ENCODE data around the gene RASA2. TPM values are rescaled to one million over a fixed set of nuclear protein-coding genes. Genes with fewer than 3 reads are reported as not detected.
"Not testable (repeated sequence)": the region's sequence is repeated elsewhere in the genome, so short reads cannot be mapped to it uniquely, and the experiment has no call there.

The RASA2 gene
- total and polyA plus RNA-seq, 8 donors = 2.6 to 32.1 (median 10.9) TPM

DNA sequence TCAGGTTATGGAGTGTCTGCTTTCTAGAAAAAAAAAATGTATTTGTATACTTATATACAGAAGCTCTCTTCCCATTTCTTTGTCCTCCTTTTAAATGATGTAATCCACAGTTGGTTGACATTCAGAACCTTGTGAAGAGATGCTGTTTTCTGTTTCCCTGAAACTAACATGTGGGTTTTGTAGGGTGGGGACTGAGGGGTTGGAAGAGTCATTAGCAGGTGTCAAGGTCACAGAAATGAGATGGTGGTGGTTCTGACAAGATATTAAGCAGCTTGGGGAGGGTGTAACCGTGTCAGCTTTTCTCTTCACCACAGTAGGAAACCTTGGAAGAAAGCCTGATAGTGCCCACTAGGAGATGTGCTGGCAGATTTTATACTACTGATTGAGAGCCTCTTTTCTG is 2.4 kb downstream of the RASA2 start:
- no peak for DNase-seq
- H3K36me3 ChIP-seq = no peaks in the 10 kb centered on the region
- peaks cover 13 to 81% (median 38%) of the 10 kb centered on the region in 4 donors for H3K4me1 ChIP-seq
- H3K27me3 ChIP-seq = no peaks in the 10 kb centered on the region
- 71 to 85% (median 77%) methylated on average over 1 of the region's 1 CpG for WGBS, 5 donors
- H3K4me3 ChIP-seq = no peak overlapping the region
- no peak for TF ChIP-seq POLR2AphosphoS5 (IDR thresholded peaks at IDR 0.05)
- H3K27ac ChIP-seq = no peak overlapping the region
- intact Hi-C loops (cut with DNase I; ENCODE audit: low total_unique reads) = no loop called here
- no peaks in the 10 kb centered on the region for H3K9me3 ChIP-seq

DNA sequence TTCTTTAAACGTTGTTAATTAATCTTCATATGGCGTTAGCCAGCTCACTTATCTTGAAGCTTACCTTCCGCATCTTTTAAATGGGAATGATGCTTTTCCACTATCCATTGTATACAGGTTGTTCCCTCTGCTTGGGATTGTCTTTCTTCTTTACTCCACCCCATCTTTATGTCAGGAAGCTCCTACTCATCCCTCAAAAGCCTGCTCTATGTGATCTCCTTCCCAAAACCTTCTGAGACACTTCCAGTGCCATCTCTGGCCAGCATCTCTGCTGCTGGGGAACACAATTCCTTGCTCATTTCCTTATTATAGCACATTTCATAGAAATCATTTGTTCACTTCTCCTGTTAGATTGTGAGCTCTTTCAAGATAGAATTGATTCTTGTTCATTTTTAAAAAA is 4.3 kb downstream of the RASA2 start:
- intact Hi-C loops (cut with DNase I; ENCODE audit: low total_unique reads) = no loop called here
- Histone ChIP-seq H3K27me3 (no peaks in the 10 kb centered on the region), H3K9me3 (no peaks in the 10 kb centered on the region), H3K27ac (no peak overlapping the region), H3K36me3 (no peaks in the 10 kb centered on the region), H3K4me3 (no peak overlapping the region), H3K4me1 (peaks cover 4 to 74% (median 37%) of the 10 kb centered on the region in 4 donors)
- TF ChIP-seq EP300 (IDR thresholded peaks at IDR 0.05) (no peak), POLR2AphosphoS5 (IDR thresholded peaks at IDR 0.05) (no peak)
- DNase-seq = no peak
- 74 to 89% (median 77%) methylated on average over 3 of the region's 3 CpGs for WGBS, 5 donors

- Histone ChIP-seq H3K36me3 (no peaks in the 10 kb centered on the region), H3K4me3 (no peak overlapping the region), H3K27me3 (no peaks in the 10 kb centered on the region), H3K9me3 (no peaks in the 10 kb centered on the region), H3K4me1 (peaks cover 0 to 69% (median 32%) of the 10 kb centered on the region in 4 donors), H3K27ac (no peak overlapping the region)
- WGBS, 5 donors = 44 to 68% (median 49%) methylated on average over 1 of the region's 1 CpG
- intact Hi-C loops (cut with DNase I; ENCODE audit: low total_unique reads) = no loop called here
- no peak for TF ChIP-seq POLR2AphosphoS5 (IDR thresholded peaks at IDR 0.05)
- TF ChIP-seq, protein P1, sequence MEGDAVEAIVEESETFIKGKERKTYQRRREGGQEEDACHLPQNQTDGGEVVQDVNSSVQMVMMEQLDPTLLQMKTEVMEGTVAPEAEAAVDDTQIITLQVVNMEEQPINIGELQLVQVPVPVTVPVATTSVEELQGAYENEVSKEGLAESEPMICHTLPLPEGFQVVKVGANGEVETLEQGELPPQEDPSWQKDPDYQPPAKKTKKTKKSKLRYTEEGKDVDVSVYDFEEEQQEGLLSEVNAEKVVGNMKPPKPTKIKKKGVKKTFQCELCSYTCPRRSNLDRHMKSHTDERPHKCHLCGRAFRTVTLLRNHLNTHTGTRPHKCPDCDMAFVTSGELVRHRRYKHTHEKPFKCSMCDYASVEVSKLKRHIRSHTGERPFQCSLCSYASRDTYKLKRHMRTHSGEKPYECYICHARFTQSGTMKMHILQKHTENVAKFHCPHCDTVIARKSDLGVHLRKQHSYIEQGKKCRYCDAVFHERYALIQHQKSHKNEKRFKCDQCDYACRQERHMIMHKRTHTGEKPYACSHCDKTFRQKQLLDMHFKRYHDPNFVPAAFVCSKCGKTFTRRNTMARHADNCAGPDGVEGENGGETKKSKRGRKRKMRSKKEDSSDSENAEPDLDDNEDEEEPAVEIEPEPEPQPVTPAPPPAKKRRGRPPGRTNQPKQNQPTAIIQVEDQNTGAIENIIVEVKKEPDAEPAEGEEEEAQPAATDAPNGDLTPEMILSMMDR (IDR thresholded peaks at IDR 0.05) = no peak
- no peak for TF ChIP-seq POLR2A (IDR thresholded peaks at IDR 0.05)
- TF ChIP-seq EP300 (IDR thresholded peaks at IDR 0.05) = no peak
- DNase-seq = no peak
Observed at GRCh38 chr3:141491929-141492328, 5.1 kb downstream of the RASA2 start.

DNA sequence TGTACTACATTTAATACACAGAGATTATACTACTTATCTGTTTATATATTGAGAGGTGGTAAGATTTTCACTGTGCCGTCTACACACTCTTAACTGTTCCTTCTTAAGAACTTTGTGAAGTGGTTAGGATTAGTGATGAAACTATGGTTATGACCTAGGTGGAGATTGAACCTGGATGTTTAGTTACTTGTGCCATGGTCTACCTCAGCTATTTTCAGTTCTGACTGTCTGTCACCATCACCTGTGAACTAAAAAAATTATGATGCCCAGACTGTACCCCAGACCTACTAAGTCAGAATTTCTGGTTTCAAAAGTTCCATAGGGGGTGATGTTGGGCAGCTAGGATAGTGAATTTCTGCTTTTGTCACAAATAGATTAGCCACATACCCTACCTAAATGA is 6.4 kb downstream of the RASA2 start:
- WGBS, 5 donors = 70 to 86% (median 78%) methylated on average over 1 of the region's 1 CpG
- H3K27ac ChIP-seq = no peak overlapping the region
- no peaks in the 10 kb centered on the region for H3K27me3 ChIP-seq
- no peaks in the 10 kb centered on the region for H3K9me3 ChIP-seq
- peaks cover 0 to 76% (median 35%) of the 10 kb centered on the region in 4 donors for H3K4me1 ChIP-seq
- intact Hi-C loops (cut with DNase I; ENCODE audit: low total_unique reads) = no loop called here
- TF ChIP-seq POLR2AphosphoS5 (IDR thresholded peaks at IDR 0.05) = no peak
- no peak for DNase-seq
- no peak overlapping the region for H3K4me3 ChIP-seq
- H3K36me3 ChIP-seq = no peaks in the 10 kb centered on the region

DNA sequence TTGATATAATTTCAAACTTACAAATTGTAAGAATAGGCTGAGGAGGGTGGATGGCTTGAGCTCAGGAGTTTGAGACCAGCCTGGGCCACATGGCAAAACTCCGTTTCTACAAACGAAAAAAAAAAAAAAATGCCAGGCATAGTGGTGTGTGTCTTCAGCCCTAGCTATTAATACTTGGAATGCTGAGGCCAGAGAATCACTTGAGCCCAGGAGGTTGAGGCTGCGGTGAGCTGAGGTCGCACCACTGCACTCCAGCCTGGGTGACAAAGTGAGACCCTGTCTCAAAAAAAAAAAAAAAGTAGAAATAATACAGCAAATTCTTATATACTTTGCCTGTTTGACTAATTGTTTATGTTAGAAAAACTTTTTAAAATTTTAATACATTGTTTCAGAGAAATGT is 10.8 kb downstream of the RASA2 start:
- 69 to 93% (median 75%) methylated on average over 4 of the region's 4 CpGs for WGBS, 5 donors
- H3K4me1 ChIP-seq = peaks cover 0 to 67% (median 31%) of the 10 kb centered on the region in 4 donors
- intact Hi-C loops (cut with DNase I; ENCODE audit: low total_unique reads) = not testable (repeated sequence)

DNA sequence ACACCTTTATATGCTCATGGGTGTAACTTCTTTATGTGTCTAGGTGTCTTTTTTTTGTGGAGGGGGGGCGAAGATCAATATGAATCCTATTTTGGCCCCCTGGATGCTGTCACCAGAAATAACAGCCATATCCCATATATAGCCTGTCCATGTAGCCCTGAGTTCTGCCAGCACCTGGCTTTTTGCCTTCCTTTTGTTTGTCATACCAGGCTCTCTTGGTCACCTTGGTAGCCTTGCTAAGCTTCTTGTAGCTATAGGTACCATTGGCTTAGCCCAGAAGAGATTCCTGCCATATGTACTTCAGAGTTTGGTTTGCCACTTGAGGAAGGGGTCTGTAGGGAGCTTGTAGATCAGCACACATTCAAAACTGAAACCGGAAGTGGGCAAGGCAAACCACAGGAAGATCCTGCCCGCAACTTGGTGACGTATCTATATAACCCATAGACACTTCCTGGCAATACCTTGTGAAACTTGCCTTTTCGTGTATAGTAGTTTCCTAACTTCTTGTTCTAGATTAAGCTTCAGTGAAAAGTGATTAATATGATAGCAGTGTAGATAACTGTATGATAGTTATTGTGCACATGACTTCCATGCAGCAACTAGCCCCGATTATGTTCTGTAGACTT is 11.9 kb downstream of the RASA2 start:
- peaks cover 0 to 5% (median 0%) of the 10 kb centered on the region in 4 donors for H3K36me3 ChIP-seq
- intact Hi-C loops (cut with DNase I; ENCODE audit: low total_unique reads) = no loop called here
- DNase-seq = peak; percentile 62 to 83
- peak overlapping the region; percentile 0 to 82 (median 39) for H3K27ac ChIP-seq
- H3K4me3 ChIP-seq = no peak overlapping the region
- 67 to 78% (median 76%) methylated on average over 6 of the region's 6 CpGs for WGBS, 5 donors
- no peaks in the 10 kb centered on the region for H3K27me3 ChIP-seq
- H3K9me3 ChIP-seq = no peaks in the 10 kb centered on the region
- H3K4me1 ChIP-seq = peaks cover 0 to 65% (median 31%) of the 10 kb centered on the region in 4 donors
- no peak for TF ChIP-seq POLR2A (IDR thresholded peaks at IDR 0.05)
- TF ChIP-seq, protein P1 (IDR thresholded peaks at IDR 0.05) = no peak
- peak in 1 of 3 donors; percentile 45 for TF ChIP-seq POLR2AphosphoS5 (IDR thresholded peaks at IDR 0.05)
- TF ChIP-seq EP300 (IDR thresholded peaks at IDR 0.05) = no peak

More for the DNA sequence above, 10.8 kb downstream of the RASA2 start:
- H3K27me3 ChIP-seq, H3K9me3 ChIP-seq, H3K36me3 ChIP-seq, DNase-seq, H3K4me3 ChIP-seq: not testable (repeated sequence)
- peak overlapping the region in 1 of 5 donors; percentile 82 for H3K27ac ChIP-seq

Measured in stomach (tissue), 9 donors.